H54 (cell line): Measurements from ENCODE around the gene ZSCAN5C.
"Not testable (repeated sequence)": the region's sequence is repeated elsewhere in the genome, so short reads cannot be mapped to it uniquely, and the experiment has no call there.

Experiments used
- DNase-seq: peaks from one replicate; pipeline ENCODE4 v3.0.0; 2011; ENCODE audit warnings: low spot score, mixed read lengths; ENCODE audit not compliant: insufficient read length
- FAIRE-seq: peaks from 3 replicates; lab custom pipeline; 2011; peaks lifted over from hg19 to GRCh38; lab: Jason Lieb, UNC
- POLR2A ChIP-seq: IDR thresholded peaks from 2 replicates; pipeline ENCODE4 v1.6.1; 2011; ENCODE audit warnings: low read depth, mild to moderate bottlenecking, low read length

Gene ZSCAN5C

GRCh38 chr19:56201973-56202372 lies at the start of gene ZSCAN5C:
ZSCAN5C (plus strand) TSS chr19:56202273; CDS start chr19:56205914, 3,641 bp downstream.
- DNase-seq (no peak), FAIRE-seq (no peak)
- no peak for TF ChIP-seq POLR2A

GRCh38 chr19:56152644-56153043 lies 49.4 kb upstream of the ZSCAN5C start:
- no peak for TF ChIP-seq POLR2A
- no peak for DNase-seq
- FAIRE-seq: no peak

- DNase-seq (no peak), FAIRE-seq (no peak)
- no peak for TF ChIP-seq POLR2A
Measured at GRCh38 chr19:56153507-56153906, 48.6 kb upstream of the ZSCAN5C start.

- TF ChIP-seq POLR2A: no peak
- no peak for FAIRE-seq
- DNase-seq: no peak
Measured at GRCh38 chr19:56155124-56155687, 46.9 kb upstream of the ZSCAN5C start.

- no peak for DNase-seq
- TF ChIP-seq POLR2A: no peak
- FAIRE-seq: no peak
Measured at GRCh38 chr19:56156768-56157167, 45.3 kb upstream of the ZSCAN5C start.

- no peak for DNase-seq
- no peak for TF ChIP-seq POLR2A
- FAIRE-seq: no peak
Measured at GRCh38 chr19:56158170-56158757, 43.8 kb upstream of the ZSCAN5C start.

- no peak for FAIRE-seq
- TF ChIP-seq POLR2A: no peak
- DNase-seq: no peak
Measured at GRCh38 chr19:56159009-56159559, 43.0 kb upstream of the ZSCAN5C start.

GRCh38 chr19:56159622-56160271 lies 42.3 kb upstream of the ZSCAN5C start:
- DNase-seq (no peak), FAIRE-seq (no peak)
- TF ChIP-seq POLR2A: no peak

- DNase-seq (no peak), FAIRE-seq (no peak)
- TF ChIP-seq POLR2A: no peak
Measured at GRCh38 chr19:56161534-56161933, 40.5 kb upstream of the ZSCAN5C start.

- FAIRE-seq (no peak), DNase-seq (peak; percentile 82)
- no peak for TF ChIP-seq POLR2A
Measured at GRCh38 chr19:56162258-56162657, 39.8 kb upstream of the ZSCAN5C start.

- DNase-seq: no peak
- FAIRE-seq: no peak
- TF ChIP-seq POLR2A: no peak
Measured at GRCh38 chr19:56163097-56163496, 39.0 kb upstream of the ZSCAN5C start.

- TF ChIP-seq POLR2A: no peak
- peak; percentile 69 for DNase-seq
- no peak for FAIRE-seq
Measured at GRCh38 chr19:56167064-56167578, 35.0 kb upstream of the ZSCAN5C start.

- FAIRE-seq: peak; percentile 91
- 0 out of 2 replicates have a peak, but pooled peaks have one; percentile 18 for TF ChIP-seq POLR2A
- DNase-seq: peak; percentile 99
Measured at GRCh38 chr19:56170261-56170660, 31.8 kb upstream of the ZSCAN5C start.

GRCh38 chr19:56174086-56174485 lies 28.0 kb upstream of the ZSCAN5C start:
- DNase-seq (no peak), FAIRE-seq (no peak)
- TF ChIP-seq POLR2A: no peak

- no peak for DNase-seq
- no peak for FAIRE-seq
- no peak for TF ChIP-seq POLR2A
Measured at GRCh38 chr19:56174550-56174949, 27.5 kb upstream of the ZSCAN5C start.

- not testable (repeated sequence) for FAIRE-seq, DNase-seq
Measured at GRCh38 chr19:56175861-56176307, 26.2 kb upstream of the ZSCAN5C start, which contains the start of gene GALP. GALP (plus strand) TSS chr19:56176008; CDS start chr19:56177109, 1,101 bp downstream.

- DNase-seq, FAIRE-seq: not testable (repeated sequence)
Measured at GRCh38 chr19:56176310-56176709, 25.8 kb upstream of the ZSCAN5C start.
